ENCODE data around the gene ZNF770. TPM values are rescaled to one million over a fixed set of nuclear protein-coding genes. Genes with fewer than 3 reads are reported as not detected.

The ZNF770 gene
- 24.0 and 29.1 TPM in 2 replicates for total RNA-seq

DNA sequence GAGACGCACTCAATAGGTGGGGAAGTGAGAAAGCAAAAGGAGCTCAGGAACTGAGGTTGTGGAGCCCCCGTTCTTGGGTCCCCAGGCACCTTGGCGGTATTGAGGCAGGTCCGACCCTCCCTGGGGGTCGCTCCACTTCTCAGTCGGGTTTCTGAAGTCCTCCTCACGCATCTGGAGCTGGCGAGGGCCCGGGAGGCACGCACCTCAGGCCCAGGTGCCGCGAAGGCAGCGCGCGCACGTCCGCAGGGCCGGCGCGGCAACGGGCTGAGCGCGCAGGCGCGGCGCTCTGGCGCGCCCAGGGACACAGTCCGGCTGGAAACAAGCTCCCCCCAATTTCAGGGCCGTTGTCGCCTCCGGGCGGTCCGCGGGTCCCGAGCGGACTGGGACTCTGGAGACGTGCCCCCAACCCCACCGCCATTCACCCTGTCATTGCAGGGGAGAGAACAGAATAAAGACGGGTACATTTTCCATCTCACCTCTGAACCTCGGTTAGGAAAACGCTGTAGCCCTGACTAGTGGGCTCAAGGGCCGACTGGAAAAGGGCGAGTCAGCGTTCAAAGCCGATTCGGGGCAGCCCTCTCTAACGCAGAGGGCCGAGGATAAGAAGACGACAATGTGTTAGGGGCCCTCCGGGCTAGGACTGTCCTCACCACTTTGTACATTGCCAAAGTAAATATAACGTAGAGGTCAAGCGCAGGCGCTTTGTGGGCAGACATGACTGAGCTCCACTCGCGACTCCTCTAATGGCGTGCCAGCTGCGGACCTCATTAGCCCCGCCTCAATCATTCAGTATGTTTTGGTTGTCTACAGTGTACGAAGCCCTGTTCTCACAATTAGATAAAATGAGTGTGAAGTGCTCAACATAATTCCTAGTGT lies at the start of gene ZNF770:
Gene ZNF770 (minus strand): TSS at position 261 of the 876 bp plus-strand sequence. CDS start 4,853 bp downstream, outside the sequence.

DNA sequence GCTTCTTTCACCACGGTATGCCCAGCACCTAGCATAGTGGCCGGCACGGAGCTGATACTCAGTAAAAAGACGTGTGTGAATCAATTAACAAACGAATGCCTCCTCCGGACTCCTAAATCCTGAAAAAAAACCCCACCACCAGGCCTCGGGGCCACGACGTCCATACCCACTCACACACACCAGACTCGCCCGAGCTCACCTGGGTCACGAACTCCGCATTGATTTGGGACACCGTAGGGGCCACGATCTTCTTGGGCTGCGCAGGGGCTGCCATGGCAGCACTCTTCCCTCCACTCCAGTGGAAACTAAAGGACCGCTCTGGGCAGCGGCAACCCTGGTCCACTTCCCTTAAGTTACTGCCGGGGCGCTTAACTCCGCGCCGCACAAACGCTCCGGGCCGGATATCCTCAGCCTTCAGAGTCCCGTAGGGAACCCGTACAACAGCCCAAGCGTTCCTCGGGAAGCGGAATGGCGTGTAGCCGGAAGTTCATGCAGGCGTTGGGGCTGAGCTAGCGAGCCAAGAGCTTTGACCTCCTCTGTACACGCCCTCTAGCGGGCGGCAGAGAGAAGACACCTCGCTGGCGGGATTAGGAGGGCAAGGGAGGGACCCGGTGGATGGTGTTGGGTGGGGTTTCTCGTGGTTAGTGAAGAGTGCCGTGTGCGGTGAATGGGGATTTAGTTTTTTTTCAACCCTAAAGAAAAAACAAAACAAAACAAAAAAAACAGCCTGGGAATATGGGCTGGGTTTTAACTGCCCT lies 18.6 kb downstream of the ZNF770 start, which contains the start of gene AQR:
Gene AQR (minus strand): TSS at position 403 of the 758 bp plus-strand sequence. CDS start 129 bp downstream, at position 274.

Other genes starting within 250 kb of the ZNF770 start
- gene GJD2, start 233.3 kb downstream of the ZNF770 start, total RNA-seq, result not detected in 2 replicates
- gene ACTC1, start 192.7 kb downstream of the ZNF770 start, total RNA-seq, result not detected in 2 replicates
- 17.1 and 19.0 TPM in 2 replicates for gene AQR, start 18.5 kb downstream of the ZNF770 start, total RNA-seq
- not detected in 2 replicates for gene NANOGP8, start 97.0 kb upstream of the ZNF770 start, total RNA-seq

All from airway epithelial cell (primary cell).